Measurements from ENCODE around the gene RNU5D-1. TPM values are rescaled to one million over a fixed set of nuclear protein-coding genes. Genes with fewer than 3 reads are reported as not detected.

The RNU5D-1 gene
- total and polyA plus RNA-seq, 2 of the 13 experiments (the other 11 are each of a cell fraction or from before 2014, with no cell fraction given), result 165 TPM; not detected in 1

GRCh38 chr1:44681905-44682882 lies 48.8 kb downstream of the RNU5D-1 start (continued):
- TF ChIP-seq CREB1 (IDR thresholded peaks at IDR 0.05) (peak; percentile 75), CREB1 (CRISPR knock-in tag; IDR thresholded peaks at IDR 0.05) (peak; percentile 95), ZNF160 (CRISPR knock-in tag; IDR thresholded peaks at IDR 0.05) (no peak), ZNF607 (CRISPR knock-in tag; IDR thresholded peaks at IDR 0.05; ENCODE audit: borderline replicate concordance) (no peak), ARHGAP35 (CRISPR knock-in tag; IDR thresholded peaks at IDR 0.05; ENCODE audit: borderline replicate concordance) (peak; percentile 57; the same call in 1 of the 2 replicates), ZNF775 (CRISPR knock-in tag; IDR thresholded peaks at IDR 0.05; ENCODE audit: borderline replicate concordance) (no peak), ZSCAN5A (CRISPR knock-in tag; IDR thresholded peaks at IDR 0.05; ENCODE audit: borderline replicate concordance) (0 out of 2 replicates have a peak, but pooled peaks have one; percentile 6), ZNF737 (CRISPR knock-in tag; IDR thresholded peaks at IDR 0.05; ENCODE audit: borderline replicate concordance) (no peak), ZNF318 (CRISPR knock-in tag; IDR thresholded peaks at IDR 0.05) (no peak), ERF (CRISPR knock-in tag; IDR thresholded peaks at IDR 0.05) (peak; percentile 81), HCFC1 (IDR thresholded peaks at IDR 0.05; ENCODE audit: low read depth, low read length) (no peak), NFE2 (CRISPR knock-in tag; IDR thresholded peaks at IDR 0.05) (no peak), REXO4 (CRISPR knock-in tag; IDR thresholded peaks at IDR 0.05; ENCODE audit: borderline replicate concordance) (0 out of 2 replicates have a peak, but pooled peaks have one; percentile 17), ISX (CRISPR knock-in tag; conservative IDR thresholded peaks at IDR 0.05) (no peak), HMG20A (CRISPR knock-in tag; IDR thresholded peaks at IDR 0.05; ENCODE audit: borderline replicate concordance) (peak; percentile 84; the same call in 1 of the 2 replicates), ZNF850 (CRISPR knock-in tag; conservative IDR thresholded peaks at IDR 0.05) (no peak), MTF1 (CRISPR knock-in tag; IDR thresholded peaks at IDR 0.05) (no peak), ZNF343 (CRISPR knock-in tag; IDR thresholded peaks at IDR 0.05) (0 out of 2 replicates have a peak, but pooled peaks have one; percentile 7), ZNF768 (CRISPR knock-in tag; IDR thresholded peaks at IDR 0.05) (no peak), KLF12 (CRISPR knock-in tag; IDR thresholded peaks at IDR 0.05; ENCODE audit: borderline replicate concordance) (0 out of 2 replicates have a peak, but pooled peaks have one; percentile 23)

Data from HepG2 (cell line).